NCI-H1048 (cell line): ENCODE results near the gene BTF3L4.

Experiments
- DNase-seq: peaks from one replicate; lab custom pipeline; 2025; lab: John Stamatoyannopoulos, UW

Gene BTF3L4

DNA sequence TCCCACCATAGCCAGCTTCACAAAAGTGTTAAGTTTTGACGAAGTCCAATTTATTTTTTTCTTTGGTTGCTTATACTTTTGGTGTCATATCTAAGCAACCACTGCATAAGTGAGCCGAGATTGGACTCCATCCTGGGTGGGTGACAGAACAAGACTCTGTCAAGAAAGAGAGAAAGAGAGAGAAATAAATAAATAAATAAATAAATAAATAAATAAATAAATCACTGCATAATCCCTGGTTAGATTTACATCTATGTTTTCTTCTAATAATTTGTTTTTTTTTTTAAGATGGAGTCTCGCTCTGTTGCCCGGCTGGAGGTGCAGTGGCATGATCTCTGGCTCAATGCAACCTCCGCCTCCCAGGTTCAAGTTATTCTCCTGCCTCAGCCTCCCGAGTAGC lies 67.5 kb downstream of the BTF3L4 start:
- DNase-seq = no peak

DNA sequence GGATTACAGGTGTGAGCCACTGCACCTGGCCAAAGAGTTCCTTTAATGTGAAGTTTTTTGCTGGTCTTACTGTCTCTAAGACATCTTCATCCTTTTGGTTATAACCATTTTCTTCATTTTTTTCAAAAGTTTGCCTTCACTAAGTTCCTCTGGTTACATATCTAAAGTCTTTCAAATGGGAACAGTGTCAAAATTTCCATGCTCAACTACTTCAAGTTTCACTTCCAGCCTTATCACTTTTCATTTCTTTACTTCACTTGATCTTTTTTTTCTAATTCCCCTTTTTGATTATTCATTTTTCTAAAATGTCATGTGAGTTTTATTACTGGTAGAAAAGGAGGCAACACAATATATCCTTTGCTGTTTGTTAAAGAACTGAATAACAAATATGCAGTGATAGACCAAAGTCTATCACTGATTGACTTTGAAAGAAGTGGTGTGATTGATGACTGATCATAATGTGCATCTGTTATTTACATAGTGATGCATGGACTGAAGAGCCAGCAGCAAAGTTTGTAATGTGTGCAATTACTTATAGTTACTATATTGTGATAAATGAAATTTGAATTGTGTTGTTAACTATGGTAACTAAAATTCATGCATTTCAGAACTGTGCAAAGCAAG lies 69.8 kb downstream of the BTF3L4 start:
- no peak for DNase-seq

DNA sequence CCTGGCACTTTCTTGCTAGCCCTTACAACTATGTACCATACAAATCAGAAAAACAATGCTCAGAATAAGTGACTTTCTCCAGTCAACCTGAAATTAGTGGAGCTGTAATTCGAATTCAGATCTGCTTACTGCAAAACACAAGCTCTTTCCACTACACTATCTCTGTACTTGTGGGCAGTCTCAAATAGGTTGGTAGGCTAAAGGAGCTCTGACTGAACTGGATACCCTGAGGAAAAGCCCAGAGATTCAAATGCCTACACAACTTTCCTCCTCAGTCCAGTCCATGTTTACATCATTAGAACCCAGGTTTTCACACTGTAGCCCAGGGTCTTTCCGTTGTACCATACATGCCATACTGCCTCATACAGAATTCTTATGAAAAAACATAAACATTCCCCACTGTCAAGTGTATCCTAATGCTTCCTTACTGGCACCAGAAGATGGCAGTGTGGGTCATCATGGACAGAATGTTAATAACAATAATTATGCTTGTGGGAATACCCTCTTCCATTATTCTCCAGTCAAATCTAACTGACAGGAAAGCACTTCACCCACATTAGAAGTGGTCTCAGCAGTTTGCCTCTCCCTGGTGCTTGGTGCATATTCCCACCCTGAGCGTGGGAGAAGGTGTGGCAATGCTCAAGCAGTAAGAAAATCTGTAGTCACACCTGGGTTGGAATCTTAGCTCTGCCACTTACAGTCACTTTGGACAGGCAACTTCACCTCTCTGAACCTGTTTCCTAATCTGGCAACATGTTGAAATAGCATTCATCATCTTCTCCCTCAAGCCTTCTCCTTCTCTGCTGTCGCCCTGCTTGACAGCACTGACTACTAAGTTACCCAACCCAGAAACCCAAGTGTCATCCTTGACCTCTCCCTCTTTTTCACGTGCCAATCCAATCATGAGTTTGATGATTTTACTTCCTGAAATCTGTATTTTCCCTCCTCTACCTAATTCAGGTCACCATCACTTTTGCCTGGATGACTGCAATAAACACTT lies 71.4 kb downstream of the BTF3L4 start:
- no peak for DNase-seq

DNA sequence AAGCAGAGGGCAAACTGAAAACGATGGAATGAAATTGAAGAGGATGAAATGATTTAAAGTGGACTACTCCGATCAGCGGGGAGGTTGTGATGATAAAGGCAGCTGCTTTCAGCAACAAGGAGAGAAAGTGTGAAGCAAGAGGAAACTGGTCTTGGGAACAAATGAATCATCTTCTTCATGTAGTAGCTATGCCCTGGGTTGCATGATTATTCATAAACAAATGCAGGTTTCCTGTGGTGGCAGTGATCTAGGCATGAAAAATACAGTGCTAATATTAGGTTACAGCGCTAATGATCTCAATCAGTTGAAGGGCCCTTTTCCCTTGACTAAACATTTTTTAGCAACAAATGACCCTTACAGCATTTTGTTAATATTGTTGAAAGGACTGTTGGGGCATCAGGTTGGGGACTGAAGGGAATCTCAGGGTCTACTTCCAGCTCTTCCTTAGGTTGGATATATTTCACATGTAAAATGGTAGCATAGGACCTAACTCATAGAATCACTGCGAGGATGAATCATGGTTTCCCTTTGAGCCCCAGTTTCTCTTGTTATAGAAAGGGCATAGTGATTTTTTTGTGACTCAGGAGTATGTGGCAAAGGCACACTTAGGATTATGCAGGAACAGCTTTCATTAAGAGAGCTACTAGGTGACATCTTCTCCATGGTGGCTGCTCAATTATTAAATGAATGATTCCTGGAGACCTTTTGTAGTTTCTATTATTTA lies 83.9 kb downstream of the BTF3L4 start:
- no peak for DNase-seq
